Stimulated activated CD4-positive, alpha-beta T cell treated with anti-CD3 and anti-CD28 coated beads, Interleukin-4, amount 100 ng/mL, for 4 hours (primary cell): Measurements from ENCODE around the gene MPV17L2.
A peak's percentile ranks its signal among the peaks of the same experiment; 100 is the strongest.

Experiments used
- DNase-seq, 2 experiments: peaks; one replicate each; pipeline ENCODE4 v3.0.0-alpha.2; 2020

MPV17L2 gene

DNA sequence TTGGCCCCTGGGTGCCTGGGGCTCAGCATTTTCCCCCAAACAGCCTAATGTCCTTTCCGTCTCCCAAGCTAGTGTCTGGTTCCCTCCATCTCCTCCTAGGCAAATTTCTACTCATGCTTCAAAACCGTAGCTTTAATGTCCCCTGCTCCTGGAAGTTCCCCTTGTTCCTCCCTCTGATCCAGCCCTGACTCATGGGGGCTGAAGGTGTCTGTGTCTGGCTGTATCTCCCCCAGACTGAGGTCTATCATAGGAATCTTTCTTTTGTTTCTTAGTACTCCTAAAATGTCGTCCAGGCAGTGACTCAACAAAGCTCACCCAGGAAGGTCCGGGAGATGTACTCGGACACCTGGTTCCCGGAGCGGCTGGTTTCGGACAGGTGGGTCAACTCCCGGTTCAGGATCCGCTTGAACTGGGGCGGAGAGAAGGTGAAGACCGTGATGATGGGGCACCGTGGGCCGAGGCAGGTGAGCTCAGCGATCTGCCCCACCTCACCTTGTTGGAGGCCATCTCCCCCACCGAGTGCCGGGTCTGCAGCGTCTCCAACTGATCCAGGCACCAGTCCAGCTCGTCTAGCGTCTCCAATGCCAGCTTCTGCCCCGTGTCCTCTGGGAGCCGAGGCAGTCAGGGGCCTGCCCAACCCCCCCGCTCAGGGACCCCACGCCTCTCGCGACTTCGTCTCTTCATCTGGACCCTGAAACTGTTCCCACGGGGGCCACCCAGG, 27.1 kb downstream of the MPV17L2 start:
- DNase-seq: no peak

DNA sequence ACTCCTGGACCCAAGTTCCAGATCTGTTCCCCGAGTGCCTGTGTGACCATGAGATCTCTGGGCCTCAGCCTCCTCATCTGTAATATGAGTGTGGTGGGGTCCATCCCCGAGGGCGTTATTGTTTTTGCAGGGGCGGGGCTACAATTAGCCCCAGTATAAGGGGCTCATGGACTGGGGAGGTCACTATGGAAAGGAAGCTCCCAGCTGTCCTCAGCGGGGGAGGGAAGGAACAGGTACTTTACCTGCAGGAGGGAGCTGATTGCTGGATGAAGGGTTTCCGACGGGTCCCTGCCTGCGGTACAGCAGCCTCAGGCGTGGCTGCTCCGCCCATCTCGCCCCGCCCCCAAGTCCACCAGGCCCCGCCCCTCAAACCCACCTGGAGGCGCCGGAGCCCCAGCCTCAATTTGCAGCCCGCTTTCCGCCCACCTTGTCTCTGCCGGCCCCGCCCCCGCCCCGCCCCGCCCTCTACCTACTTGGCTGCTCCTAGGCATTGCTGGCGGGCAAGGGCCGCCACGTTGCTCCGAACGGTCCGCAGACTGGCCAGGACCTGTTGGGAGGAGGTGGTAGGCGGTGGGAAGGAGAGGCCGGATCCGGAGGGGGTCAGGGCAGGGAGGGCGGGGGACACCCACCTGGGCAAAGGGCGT, 27.7 kb downstream of the MPV17L2 start:
- no peak for DNase-seq

DNA sequence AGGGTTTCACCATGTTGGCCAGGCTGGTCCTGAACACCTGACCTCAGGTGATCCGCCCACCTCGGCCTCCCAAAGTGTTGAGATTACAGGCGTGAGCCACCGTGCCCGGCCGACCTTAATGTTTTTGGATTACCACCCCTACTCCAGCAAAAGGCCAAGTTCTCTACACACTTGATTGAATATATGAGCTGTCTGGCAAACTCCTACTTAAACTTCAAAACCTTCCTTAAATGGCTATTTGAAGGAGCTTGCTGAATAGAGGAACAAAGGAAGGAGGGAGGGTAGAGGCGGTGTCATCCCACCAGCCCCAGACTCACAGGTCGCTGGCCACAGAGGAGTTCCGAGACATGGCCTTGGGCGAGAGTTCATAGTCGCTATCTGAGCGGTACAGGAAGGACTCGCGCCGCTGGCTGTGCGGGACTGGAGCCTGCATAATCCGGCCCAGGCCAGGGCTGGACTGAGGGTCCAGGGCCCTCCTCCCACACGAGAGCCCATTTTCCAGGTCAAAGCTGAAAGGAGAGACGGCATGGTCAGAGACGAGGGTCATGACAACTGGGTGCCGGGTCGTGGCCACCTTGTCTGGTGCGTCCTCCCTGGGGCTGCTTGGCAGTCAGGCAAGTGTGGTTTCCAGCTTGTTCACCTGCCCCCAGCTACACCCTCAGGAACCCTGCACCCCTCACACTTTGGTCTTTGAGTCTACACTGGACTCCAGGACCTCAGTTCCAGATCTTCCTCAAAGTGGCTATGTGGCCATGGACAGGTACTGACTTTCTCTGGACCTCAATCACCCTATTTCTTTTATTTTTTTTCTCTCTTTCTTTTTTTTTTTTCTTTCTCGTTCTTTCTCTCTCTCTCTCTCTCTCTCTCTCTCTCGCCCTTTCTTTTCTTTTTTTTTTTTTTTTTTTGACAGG, 29.1 kb downstream of the MPV17L2 start:
- no peak for DNase-seq

DNA sequence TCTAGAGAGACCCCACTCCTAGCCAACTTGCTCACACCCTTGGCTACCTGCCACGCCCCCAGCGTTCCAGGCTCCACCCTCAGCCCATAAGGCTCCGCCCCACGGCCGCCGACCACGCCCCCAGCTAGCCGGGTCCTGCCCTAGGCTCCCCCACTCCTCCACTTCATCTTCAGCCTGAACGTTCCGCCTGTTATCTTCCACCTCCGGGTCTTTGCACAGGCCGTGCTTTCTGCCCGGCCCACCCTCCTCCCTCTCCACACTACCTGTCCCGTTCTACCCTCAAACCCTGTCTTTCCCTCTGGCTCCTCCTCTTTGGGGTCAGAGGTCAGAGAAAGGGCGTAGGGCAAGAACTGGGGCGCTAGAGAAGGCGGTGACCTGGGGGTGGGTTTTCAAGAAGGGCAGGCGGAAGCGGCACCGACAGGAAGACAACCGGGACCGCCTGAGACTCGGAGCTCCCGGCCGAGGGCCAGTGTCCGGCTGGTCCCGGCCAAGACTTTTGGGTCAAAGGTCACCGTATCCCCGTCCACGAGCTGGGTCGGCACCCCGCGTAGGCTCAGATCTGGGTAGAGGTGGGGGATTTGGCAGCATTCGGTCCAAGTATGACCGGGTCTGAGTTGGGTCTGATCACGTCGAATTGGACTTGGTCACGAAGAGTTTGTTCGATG, 31.0 kb downstream of the MPV17L2 start:
- DNase-seq: peak in 1 of 2 experiments; percentile 17

DNA sequence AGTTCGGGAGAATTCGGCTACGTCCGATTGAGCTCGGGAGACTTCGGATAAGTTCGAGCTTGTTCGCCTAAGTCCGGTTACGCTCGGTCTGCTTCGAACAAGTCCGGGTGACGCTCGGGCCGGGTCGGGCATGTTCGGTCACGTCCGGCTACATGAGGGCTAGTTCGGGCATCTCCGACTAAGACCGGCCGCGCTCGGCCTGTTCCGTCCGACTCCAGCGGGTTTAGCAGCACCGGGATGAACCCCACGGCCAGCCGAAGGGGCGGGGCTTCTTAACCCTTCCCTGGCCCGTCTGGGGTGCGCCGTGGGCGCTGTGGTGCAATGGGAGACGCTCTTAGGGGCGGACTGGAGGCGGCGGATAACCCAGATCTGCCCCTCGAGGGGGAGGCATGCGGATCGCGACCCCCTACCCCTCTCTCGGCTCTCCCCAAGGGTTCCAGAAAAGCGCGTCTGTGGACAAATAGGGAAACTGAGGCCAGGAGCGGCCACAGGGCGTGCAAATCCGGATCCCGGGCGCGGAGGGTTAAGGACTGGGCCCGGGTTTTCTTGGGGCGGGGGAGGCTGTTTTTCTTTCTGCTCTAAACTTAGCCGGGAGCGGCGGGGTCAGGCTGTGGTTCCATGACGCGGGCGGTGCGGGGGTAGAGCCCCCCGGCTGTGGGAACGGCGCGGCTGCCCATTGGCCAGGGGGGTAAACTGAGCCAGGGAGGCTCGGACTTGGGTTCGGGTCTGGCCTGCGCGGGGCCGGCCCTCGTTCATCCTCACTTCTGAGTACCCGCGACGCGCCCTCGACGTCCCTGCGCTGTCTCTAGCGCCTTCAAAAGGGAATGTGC, 31.7 kb downstream of the MPV17L2 start:
- peak; percentile 67 to 87 for DNase-seq

DNA sequence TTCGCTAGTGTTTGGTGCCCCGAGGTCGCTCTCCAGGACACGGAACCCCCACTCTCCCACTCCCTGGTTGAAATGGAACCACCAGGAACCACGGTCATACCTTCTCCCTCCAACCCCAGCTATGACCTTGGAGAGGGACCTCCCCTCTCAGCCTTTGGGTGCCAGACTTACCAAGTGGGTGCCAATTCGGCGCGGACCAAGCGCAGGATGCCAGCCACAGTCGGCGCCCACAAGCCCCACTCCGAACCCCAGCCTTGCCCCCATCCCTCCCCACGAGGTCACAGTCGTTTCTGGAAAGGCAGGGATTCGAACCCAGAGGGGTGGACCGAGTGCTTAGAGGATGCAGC, 32.3 kb downstream of the MPV17L2 start:
- DNase-seq: no peak

DNA sequence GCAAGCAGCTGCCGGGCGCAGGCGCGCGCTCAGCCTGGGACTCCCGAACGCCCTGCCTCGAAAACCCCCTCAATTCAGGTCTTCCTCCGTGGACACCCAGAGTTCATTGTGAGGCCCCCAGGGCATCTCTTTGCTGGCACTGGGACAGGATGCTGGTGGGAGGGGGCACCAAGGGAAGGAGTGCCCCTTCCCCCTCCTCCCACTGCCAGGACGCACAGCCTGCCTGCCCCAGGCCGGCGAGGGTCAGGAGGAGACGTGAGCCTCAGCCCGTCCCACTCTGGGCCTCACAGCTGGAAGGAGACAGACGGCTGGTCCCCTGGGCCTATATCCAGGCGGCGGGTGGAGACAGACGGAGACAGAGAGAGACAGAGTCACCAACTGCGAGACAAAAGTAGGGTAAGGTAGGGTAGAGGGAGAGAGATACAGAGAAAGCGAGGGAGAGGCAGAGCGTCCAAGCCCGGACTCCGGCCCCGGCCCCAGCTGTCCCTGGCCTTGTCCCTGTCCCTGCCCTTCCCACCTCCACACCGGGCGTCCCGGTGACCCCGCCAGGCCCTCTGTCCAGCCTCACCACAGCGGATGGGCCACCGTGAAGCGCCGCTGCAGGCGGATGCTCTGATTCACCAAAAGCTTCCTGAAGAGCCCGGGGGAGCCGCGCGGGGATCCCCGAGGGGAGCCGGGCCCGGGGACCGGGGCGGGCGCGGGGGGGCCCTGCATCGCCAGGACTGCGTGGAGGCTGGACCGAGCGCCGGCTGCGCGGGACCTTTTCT, 32.9 kb downstream of the MPV17L2 start, which contains the start of gene PDE4C:
PDE4C (minus strand) TSS at position 737 of the 767 bp plus-strand sequence; CDS start at position 714, 23 bp downstream.
- no peak for DNase-seq

DNA sequence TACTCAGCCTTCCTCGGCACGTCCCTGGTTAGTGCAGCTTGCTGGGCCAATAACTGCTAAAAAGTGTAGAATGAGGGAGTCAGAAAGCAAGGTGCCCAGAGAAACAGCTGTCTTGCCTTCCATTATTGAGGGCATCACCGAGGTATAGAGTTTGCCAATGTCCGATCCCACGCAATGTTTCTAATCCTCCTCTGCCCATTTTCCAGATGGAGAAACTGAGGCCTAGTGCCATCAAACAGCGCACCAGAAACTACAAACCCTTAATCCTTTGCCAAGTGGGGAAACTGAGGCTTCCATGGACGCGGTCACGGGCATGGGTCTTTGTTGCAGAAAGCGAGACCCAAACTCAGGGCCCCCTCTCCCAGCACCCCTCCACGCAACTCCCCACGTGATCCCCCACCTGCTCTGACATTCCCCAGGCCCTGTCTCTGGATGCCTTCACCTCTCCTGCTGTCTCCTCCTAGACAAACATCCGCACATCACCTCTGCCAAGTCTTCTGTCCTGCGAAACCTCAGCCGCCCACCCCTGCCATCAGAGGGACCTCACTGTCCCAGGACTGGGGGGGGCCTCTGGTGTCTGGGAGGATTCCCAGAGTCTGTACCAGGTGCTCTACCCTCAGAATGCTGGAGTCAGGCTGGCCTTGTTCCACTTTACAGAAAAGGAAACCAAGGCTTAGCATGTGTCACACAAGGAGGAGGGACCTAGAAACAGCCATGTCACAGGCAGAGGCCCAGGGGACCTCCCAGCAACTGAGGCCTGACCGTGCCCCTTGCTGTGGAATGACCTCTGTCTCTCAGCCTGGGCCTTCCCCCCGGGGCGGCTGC, 34.1 kb downstream of the MPV17L2 start:
- no peak for DNase-seq

DNA sequence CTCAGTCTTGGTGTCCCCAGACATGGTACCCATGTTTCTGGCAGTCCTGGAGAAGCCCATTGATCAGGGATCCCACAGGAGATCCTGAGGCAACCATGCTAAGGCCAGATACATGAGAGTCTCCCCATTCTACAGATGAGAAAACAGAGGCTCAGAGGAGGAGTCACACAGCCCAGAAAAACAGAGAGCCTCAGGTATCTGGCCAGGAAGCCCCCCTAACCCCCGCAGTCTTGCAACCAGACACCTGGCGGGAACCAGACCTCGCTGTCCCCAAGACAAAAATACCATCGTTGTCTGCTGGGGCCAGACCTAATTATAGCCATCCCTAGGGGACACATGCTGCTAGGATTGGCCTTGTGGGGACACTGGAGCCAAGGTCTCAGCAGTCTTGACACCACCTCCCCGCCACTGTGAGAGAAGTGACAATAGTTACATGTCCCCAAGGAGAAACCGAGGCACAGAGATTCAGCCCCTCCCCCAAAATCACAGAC, 34.8 kb downstream of the MPV17L2 start:
- DNase-seq: no peak

DNA sequence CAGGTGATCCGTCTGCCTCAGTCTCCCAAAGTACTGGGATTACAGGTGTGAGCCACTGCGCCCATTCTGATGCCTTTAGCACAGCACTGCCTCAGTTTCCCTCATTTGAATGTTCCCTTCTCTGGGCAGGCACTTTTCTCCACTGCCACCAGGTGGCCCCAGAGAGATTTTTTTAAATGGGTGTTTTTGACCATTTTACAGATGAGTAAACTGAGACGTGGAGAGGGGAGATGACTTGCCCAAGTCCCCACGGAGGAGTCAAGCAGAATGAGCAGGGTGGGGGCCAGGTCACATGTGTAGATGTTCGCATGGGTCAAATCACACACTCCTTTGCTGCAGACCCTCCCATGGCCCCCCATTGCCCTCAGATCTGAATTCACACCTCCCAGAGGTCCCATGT, 36.5 kb downstream of the MPV17L2 start:
- no peak for DNase-seq

DNA sequence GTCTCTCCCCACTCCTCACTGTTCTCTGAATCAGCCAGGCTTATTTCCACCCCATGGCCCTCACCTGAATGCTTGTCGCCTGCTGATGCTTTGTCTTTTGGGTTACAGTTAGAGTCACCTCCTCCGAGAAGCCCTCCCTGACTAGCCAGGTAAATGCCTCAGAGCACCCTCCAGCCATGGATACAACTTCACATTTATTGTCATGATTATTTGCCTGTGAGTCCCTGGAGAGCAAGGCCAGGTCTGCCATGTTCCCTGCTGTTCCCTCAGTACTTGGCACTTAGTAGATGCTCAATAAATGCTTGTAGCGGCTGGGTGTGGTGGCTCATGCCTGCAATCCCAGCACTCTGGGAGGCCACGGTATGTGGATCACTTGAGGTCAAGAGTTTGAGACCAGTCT, 36.9 kb downstream of the MPV17L2 start:
- DNase-seq: no peak

DNA sequence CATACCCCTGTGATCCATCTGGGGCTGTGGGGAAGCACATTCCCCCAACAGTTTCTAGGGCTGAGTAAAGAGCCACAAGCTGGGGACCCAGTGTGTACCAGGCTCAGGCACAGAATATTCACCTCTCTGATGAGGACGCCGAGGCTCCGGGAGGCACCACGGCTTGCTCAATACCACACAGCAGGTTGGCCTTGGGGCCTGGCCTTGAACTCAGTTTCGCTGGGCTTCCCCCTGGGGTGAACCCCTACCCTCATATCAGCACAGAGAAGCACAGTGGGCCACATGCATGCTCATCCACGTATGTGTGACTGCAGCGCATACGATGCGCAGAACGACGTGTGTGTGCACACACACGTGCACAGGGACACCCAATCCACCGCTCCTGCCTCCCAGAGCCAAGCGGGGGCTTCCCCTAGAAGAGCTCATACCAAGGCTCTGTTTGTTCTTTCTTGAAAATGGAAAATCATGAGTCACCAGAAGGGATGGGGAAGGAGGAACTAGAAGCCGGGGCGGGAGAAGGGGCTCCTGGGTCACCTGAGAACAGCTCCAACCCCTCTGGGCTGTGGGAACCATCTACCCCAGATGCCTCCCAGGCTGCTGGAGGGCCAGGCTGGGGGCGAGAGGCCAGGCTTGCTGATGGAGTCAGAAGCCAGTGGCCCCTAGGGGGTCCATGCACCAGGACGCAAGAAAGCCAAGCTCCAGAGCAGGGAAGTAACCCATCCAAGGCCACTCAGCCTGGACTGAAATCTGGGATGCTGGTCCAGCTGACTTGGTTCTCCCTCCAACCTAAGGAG, 38.1 kb downstream of the MPV17L2 start:
- DNase-seq: no peak

DNA sequence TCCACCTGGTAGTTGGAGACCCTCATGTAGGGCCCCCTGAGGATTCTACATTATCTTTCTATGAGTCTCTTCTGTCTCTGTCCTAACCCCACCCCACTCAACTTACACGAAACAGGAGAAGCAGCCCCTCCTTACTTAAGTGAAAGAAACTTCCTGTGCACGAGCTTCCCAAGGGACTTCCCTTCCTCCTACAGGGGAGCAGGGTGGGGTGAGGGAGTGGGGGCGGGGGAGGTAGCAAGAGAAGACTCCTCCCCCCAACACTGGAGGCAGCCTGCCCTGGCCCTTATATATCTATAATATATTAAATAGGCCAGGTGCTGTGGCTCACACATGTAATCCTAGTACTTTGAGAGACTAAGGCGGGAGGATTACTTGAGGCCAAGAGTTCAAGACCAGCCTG, 38.8 kb downstream of the MPV17L2 start:
- no peak for DNase-seq

DNA sequence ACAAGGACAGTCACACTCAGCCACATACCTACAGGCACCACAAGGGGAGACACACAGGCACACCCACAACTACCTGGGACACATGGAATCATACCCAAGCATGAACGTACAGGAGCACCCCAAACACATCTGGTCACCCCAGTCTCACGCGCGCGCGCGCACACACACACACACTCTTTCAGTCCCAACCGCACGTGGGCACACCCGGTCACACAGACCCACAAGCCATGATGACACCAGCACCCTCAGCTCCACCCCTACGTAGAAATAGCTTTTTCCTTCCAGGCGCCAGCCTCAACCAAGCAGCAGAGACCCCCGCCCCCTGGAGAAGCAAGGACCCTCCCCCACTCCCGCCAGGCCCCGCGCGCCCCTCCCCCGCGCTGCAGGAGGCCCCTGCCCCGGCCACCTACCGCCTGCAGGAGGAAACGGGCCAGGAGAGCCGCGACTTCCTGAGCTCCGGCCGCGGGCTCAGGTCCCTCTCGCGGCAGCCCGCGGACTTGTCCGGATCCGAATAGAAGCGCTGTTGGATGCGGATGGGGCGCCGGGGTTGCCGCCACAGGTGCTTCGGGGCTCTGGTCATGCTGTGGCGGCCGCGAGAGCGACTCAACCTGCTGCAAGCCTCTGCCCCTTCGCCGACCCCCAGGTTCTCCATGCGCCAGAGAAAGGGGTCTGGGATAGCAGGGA, 39.7 kb downstream of the MPV17L2 start:
- DNase-seq: no peak

DNA sequence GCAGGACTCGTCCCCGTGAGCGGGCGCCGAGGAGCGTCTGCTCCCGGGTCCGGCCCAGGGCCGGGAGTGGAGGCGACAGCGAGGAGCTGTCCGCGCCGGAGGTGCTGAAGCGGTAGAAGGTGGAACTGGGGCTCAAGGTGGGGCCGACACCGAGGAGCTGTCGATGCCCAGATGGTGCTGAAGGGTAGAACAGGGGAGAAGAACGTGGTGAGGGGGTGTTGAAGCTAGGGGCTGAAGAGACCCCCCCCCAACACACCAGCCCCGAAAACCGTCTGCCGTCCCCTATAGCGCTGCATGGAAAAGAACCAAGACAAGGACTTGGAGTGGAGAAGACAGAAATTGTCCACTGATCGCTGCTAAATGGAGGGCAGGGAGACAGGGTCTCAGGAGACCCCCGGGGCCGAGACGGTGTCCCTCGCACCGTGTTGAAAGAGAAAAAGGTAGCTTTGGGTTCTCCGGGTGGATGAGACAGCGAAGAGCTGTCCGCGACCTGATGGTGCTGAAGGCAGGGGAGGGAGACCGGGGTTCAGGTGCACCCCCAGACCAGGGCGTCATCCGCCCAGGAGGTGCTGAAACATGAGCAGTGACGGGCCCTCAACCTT, 40.3 kb downstream of the MPV17L2 start:
- peak in 1 of 2 experiments; percentile 44 for DNase-seq

DNA sequence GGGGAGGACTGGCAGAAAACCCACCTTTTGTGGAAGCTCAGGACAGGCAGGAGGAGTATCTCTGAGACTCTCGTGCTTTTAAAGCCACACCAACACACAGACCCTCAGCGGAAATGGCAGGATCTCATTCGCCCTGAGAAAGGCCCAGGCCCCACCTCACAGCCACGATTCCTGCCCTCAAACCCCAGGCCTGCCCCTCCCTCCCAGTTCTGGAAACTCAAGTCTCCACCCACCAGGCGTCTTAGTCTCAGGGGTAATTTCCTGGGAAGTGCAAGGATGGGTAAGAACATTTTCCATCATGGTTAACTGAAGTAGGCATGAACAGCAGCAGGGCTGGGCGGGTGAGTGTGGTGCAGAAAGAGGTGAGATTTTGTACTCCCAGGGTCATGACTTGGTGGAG, 41.2 kb downstream of the MPV17L2 start:
- no peak for DNase-seq

DNA sequence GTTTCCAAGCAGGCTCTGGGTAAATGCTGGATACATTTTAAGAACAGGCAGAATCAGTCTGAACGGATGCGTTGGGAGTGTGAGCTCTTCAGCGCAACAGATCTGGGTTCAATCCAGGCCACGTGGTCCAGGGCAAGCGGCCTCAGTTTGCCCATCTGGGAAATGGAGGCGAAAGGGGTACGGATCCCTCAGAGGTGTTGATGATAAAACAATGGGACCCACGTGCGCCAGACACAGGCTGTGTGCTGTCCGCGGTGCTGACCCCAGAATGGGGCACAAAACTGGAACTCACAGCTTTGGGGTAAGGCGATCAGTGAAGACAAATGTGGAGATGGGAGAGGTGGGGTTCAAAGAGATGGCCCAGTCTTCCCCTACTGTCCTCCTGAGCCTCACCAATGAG, 46.3 kb downstream of the MPV17L2 start:
- DNase-seq: no peak

DNA sequence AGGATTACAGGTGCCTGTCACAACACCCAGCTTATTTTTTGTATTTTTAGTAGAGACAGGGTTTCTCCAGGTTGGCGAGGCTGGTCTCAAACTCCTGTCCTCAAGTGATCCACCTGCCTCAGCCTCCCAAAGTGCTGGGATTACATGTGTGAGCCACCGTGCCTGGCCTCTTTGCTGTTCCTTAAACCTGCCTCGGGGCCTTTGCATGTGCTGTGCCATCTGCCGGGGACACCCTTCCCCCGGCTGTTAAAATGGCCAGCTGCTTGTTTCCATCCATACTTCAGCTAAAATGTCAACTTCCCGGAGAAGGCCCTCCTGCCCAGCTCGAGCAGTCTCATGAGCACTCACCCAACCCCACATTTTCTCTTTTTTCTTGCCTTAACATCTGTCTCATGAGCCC, 52.3 kb downstream of the MPV17L2 start:
- no peak for DNase-seq
